ENCODE measurements around the gene CNOT8.

Gene CNOT8

DNA sequence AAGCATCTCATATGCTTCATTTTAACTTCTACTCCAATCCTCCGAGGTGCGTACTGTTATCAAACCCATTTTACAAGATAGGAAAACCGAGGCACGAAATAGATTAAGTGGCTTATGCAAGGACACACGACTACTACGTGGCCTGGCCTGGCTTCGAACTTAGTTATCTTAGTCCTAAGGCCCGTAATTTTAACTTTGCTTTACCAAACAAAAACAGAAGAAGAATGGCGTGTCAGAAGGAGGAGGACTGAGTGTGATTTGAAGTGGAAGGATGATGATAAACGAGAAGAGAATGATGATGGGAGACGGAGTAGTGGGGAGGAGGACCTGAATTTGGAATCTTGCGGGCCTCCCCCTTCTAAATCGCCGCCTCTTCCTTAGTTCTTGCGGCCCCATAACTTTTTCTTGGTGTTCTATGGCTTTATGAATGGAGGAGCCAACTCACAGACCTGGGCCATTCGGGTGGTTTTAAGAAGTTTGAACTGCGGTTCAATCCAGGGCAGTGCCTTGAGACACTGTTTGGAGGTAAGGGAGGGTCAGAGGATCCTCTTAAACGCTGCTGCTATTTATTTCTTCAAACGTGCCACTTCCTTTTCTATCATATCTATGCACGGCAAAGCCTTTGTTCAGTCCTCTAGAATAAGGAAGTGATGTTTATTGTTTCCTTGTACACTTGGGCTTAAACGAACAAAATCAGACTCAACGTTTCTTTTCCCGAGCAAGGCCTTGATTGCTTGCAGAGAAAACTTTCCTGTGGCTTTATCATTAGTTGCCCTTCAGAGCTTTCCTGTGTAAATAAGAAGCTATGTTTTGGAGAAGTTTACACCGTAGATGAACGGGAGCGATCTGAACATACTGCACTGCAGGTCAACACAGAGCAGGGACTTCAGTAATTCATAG, 795 bp downstream of the CNOT8 start:
- in situ Hi-C loops (cut with HindIII; ENCODE audit: low pct_ligation_motif_present, low pct_unique_long_range_greater_than_20kb, low sequenced_read_pairs): no loop called here
- DNase-seq: peak; percentile 11

DNA sequence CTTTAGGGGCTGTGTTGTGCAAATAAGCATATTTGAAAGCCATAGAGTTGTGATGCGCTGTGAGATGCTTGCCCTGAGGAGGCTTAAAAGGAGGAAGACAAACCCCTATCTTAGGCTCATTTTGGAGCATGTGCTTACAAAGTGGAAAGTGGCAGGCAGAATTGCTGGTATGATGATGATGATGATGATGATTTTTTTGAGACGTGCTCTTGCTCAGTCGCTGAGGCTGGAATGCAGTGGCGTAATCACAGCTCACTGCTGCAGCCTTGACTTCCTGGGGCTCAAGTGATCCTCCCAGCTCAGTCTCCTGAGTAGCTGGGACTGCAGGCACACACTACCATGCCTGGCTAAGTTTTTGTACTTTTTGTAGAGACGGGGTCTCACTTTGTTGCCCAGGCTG, 1.7 kb downstream of the CNOT8 start:
- peak; percentile 37 for DNase-seq
- in situ Hi-C loops (cut with HindIII; ENCODE audit: low pct_ligation_motif_present, low pct_unique_long_range_greater_than_20kb, low sequenced_read_pairs): no loop called here

DNA sequence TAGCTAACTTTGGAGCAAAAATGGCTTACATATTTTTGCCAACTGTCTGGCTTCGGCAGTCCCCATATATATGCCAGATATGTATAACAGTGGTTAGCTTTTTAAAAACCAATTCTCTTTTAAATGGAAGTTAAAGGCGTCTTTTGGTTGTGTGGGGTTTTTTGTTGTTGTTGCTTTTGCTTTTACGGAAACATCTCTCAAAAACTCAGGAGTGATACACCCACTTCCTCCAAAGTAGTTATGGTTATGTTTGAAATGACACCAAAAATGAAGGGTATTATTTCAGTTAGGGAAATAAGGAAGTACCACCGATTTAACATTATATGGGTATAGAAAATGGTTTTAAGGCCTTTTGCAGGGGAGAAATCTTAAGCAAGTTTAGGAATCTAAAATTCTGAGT, 2.3 kb downstream of the CNOT8 start:
- in situ Hi-C loops (cut with HindIII; ENCODE audit: low pct_ligation_motif_present, low pct_unique_long_range_greater_than_20kb, low sequenced_read_pairs): no loop called here
- DNase-seq: no peak

DNA sequence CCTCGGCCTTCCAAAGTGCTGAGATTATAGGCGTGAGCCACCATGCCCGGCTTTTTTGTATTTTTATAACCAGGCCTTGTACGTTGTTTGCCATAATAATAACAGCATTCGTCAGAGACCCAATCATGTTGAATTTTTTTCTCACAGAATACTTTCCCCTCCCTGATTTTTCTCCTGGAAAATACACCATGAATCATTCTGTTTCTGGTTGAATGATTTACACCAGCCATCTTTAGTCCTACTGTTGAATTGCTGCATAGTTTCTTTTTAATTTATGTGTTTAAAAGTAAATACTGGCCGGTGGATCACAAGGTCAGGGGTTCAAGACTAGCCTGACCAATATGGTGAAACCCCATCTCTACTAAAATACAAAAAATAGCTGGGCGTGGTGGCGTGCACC, 3.5 kb downstream of the CNOT8 start:
- in situ Hi-C loops (cut with HindIII; ENCODE audit: low pct_ligation_motif_present, low pct_unique_long_range_greater_than_20kb, low sequenced_read_pairs): no loop called here

DNA sequence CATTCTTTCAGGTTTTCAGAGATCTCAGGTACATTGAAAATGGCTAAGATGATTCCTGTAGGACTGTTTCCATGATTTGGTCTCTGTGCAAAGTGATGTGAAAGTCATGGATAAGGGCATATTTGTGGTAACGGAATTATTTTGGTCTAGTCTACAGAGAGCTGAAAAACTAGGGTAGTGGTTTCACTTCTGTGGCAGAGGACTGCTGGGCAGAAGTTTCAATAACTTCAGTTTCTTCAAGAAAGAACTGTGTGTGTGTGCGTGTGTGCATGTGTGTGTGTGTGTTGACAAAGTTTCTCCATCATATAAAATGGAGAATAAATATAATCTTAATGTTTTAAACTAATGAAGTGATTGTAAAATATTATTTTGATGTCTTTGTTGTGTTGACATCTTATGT, 4.3 kb downstream of the CNOT8 start:
- no peak for DNase-seq
- in situ Hi-C loops (cut with HindIII; ENCODE audit: low pct_ligation_motif_present, low pct_unique_long_range_greater_than_20kb, low sequenced_read_pairs): no loop called here

More for the DNA sequence above, 3.5 kb downstream of the CNOT8 start:
- DNase-seq: peak; percentile 44

DNA sequence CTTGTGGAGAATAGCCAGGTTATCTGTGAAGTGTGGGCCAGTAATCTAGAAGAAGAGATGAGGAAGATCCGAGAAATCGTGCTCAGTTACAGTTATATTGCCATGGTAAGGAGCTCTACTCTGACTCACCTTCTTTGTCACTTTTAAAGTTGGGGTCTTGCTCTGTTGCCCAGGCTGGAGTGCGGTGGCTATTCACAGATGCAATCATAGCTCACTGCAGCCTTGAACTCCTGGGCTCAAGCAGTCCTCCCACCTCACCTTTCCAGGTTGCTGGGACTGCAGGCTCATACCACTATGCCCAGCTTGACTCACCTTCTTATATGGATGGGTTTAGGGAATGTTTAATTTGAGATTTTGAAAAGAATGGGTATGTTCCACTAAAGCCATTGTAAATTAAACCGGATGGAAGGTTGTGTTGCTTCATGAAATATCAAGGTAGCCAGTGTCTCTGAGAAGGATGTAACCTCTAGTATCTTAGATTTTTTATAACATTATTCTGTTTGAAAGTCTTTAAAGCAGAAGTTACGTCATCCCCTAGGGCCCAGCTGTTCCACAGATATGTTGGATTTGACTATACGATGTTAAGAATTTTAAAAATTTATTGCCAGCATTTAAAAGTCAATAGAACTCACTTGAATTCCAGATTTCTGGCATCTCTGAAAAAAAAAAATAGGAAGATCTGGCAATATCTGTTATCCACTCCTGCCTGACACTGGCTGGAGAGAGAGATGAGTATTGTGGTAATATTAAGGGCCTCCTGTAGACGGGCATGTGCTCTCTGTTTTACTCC, 5.1 kb downstream of the CNOT8 start:
- in situ Hi-C loops (cut with HindIII; ENCODE audit: low pct_ligation_motif_present, low pct_unique_long_range_greater_than_20kb, low sequenced_read_pairs): no loop called here

DNA sequence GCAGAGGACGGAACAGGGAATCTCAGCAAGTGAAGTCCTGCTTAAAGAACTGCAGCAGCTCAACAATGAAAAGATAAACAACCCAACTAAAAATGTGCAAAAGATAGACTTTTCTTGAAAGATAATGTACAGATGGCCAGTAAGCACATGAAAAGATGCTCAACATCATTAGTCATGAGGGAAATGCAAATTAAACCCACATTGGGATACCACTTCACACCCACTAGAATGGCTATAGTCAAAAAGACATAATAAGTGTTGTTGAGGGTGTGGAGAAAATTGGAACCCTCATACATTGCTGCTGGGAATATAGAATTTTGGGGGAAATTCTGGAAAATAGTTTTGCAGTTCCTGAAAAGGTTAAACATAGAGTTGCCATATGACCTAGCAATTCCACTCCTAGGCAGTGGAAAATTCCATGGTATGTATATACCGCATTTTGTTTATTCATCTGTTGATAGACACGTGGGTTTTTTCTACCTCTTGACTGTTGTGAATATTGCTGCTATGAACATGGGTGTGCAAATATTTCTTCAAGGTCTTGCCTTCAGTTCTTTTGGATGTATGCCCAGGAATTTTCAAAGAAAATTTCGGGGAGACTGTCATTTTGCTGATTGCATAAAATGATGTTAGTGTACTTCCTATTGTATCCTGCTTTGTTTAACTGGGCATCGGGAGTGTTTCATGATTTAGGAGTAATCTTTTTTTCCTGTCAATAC, 7.2 kb downstream of the CNOT8 start:
- in situ Hi-C loops (cut with HindIII; ENCODE audit: low pct_ligation_motif_present, low pct_unique_long_range_greater_than_20kb, low sequenced_read_pairs): no loop called here

More for the DNA sequence above, 5.1 kb downstream of the CNOT8 start:
- DNase-seq: no peak

DNA sequence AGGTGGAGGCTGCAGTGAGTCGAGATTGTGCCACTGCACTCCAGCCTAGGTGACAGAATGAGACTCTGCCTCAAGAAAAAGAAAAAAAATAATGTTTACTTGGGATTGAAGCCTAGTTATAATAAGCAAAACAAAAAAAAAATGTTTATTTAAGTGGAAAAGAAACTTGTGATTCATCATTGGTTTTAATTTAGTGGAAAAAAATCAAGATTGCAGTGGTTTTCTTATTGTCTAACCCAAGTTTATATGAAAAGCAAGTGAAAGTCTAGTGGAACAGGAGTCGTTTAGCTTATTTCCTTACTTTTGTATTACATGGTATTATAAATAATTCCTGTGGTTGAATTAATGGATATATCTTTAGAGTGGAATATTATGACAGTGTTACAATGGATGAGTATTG, 8.4 kb downstream of the CNOT8 start:
- no peak for DNase-seq
- in situ Hi-C loops (cut with HindIII; ENCODE audit: low pct_ligation_motif_present, low pct_unique_long_range_greater_than_20kb, low sequenced_read_pairs): no loop called here

More for the DNA sequence above, 7.2 kb downstream of the CNOT8 start:
- no peak for DNase-seq

DNA sequence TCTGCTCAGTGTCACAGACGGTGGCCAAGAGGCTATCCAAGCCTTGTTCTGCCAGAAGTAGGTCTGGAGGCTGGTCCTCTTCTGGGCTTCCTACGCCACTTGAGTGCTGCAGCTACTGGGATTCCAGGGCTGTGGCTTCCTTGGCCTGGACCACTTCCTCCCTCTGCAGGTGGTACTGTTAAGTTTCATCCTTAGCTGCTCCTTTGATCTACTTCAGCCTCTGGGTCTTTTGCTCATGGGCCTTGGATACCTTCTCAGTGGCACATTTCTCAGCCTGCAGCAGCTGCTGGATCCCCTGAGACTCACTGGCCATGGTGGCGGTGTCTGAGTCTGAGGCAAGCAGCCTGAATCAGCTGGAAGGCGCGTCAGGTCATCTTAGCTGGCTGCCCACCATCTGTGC, 10.3 kb downstream of the CNOT8 start:
- in situ Hi-C loops (cut with HindIII; ENCODE audit: low pct_ligation_motif_present, low pct_unique_long_range_greater_than_20kb, low sequenced_read_pairs): no loop called here
- DNase-seq: no peak

DNA sequence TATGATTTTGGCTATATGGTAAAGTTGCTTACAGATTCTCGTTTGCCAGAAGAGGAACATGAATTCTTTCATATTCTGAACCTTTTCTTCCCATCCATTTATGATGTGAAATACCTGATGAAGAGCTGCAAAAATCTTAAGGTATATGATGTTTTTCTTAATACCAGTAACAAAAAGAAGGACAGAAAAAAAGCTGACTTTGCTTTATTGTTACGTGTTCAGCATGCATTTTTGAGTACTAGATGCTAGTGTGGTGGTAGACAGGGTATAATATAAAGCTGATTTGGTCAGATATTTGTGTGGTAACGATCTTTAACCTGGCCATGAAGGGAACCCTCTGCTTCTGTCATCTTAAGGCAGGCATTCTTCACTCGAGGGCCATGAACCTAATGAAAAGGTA, 13.3 kb downstream of the CNOT8 start:
- in situ Hi-C loops (cut with HindIII; ENCODE audit: low pct_ligation_motif_present, low pct_unique_long_range_greater_than_20kb, low sequenced_read_pairs): no loop called here
- no peak for DNase-seq

DNA sequence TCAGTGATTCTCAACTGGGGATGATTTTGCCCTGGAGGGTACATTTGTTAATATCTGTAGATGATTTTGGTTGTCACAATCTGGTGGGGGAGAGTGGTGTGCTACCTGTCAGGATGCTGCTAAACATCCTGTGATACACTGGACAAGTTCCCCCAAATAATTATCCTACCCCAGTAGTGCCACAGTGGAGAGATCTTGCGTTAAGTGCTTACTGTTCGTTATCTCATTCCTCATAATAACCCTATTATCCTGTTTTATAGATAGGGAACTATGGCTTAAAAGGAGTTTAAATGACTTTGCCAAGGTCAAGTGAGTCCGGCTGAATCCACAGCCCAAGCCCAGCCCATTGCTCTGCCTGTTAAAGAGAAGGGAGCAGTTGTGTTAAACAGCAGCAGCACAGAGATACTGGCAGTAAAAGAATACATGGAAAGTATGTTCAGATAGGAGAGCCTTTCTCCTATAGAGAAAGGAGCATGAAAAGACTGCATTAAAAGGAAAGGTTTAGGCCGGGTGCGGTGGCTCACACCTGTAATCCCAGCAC, 15.4 kb downstream of the CNOT8 start:
- DNase-seq: no peak
- in situ Hi-C loops (cut with HindIII; ENCODE audit: low pct_ligation_motif_present, low pct_unique_long_range_greater_than_20kb, low sequenced_read_pairs): no loop called here

DNA sequence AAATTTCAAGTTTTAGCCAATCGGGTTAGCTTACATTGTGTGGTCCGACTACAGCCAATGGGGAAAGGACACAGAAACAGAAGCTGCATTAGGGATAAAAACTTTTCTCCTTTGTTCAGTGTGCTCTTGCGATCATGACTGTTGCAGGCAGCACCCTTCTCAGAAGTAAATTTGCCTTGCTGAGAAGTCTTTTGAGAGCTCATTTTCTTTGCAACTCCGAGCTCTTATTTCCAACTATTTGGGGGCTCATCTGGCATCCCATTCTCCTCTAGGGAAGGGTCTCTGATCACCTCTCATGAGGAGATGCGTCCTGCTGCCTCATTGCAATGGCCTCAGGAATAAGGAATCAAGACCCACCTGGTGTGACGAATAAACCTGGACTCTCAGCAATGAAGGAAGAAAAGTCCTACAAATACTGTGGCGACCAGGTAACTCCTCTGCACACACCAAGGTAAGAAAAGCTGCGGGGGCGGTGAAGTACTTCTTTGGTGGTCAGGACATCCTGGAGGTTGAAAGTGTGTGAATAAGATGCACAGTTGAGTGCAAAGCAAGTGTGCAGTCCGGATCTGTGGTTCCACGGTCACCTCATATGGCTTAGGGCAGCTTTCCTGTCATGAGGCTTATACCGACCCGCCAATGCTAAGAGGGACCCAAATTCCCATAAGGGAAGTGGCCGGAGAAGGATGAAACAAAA, 20.4 kb downstream of the CNOT8 start:
- in situ Hi-C loops (cut with HindIII; ENCODE audit: low pct_ligation_motif_present, low pct_unique_long_range_greater_than_20kb, low sequenced_read_pairs): no loop called here
- DNase-seq: peak; percentile 2

DNA sequence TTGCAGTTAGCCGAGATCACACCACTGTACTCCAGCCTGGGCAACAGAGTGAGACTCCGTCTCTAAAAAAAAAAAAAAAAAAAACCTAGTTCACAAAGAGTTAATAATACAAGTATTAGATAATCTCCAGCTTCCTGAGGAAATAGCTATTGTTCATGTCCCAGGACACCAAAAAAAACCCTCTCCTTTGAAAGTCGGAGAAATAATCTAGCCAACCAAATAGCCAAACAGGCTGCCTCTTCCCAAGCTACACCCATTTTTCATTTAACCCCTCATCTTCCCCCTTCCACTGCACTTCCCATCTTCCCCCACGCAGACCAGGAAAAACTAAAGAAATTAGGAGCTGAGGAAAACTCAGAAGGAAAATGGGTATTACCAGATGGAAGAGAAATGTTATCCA, 23.6 kb downstream of the CNOT8 start:
- DNase-seq: no peak
- in situ Hi-C loops (cut with HindIII; ENCODE audit: low pct_ligation_motif_present, low pct_unique_long_range_greater_than_20kb, low sequenced_read_pairs): no loop called here

DNA sequence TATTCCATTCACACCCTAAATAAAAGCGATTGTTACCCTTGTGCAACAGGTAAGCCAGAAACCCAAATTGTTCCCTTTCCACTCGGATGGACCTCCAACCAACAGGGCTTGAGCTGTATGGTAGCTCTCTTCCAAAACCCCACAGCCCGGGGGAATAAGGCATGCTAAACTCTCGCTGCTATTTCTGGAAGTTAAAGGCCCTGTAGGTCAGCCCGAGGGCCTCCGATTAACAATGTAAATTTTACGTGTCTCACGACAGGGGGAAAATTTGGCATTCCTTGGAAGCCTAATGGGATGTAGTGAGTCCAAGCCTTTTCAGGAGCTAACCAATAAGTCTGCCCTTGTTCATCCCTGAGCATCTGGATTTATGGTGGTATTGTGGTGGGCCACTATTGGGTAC, 26.0 kb downstream of the CNOT8 start:
- DNase-seq: no peak
- in situ Hi-C loops (cut with HindIII; ENCODE audit: low pct_ligation_motif_present, low pct_unique_long_range_greater_than_20kb, low sequenced_read_pairs): no loop called here

DNA sequence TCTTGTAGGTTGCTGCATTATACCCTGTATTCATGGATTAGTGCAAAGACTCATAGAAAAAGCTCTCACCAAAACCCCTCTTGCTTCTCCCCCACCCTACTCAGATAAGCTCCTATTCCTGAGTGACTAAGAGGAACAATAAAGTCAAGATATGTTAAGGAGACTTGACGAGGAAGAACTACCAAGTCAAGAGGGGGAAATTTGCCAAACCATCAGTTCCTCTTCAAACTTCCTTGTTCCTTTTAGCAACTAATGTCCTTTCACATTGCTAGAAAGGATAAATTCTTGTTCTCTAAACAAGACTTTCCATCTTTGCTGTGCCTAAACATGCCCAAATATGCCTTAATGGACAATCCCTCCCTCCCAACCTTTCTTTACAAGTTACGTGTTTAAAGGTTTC, 27.0 kb downstream of the CNOT8 start:
- no peak for DNase-seq

DNA sequence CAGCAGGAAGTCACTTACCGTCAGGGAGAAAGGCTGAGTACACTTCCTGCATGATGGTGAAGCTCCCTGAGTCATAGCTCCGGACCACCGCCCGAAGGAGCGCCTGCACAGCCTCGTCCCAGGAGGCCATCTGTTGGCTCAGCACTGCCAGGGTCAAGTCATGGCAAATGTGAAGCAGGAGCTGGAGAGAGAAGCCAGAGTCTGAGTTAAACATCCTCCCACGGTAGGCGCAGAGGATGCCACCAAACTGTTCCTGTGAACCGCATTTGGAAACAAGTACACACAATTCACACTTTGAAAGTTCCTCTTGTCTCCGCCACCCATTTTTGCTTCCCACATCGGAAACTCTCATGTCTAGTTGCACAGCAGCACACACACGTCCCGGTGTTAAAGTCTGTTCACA, 33.9 kb downstream of the CNOT8 start:
- no peak for DNase-seq
- in situ Hi-C loops (cut with HindIII; ENCODE audit: low pct_ligation_motif_present, low pct_unique_long_range_greater_than_20kb, low sequenced_read_pairs): no loop called here

More for the DNA sequence above, 27.0 kb downstream of the CNOT8 start:
- in situ Hi-C loops (cut with HindIII; ENCODE audit: low pct_ligation_motif_present, low pct_unique_long_range_greater_than_20kb, low sequenced_read_pairs): no loop called here

DNA sequence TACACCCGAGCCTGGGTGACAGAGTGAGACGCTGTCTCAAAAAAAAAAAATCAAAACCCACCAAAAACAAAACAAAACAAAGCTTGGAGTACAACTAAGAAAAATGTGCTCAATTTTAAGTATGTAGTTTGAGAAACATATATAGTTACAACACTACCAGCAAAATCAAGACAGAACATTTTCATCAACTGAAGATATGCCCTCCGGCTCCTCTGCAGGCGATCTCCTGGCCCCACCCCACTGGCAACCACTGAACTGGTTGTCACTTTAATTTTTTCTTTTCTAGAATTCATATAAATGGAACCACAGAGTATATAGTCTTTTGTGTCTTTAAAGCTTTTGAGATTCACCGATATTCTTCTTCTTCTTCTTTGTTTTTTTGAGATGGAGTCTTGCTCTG, 35.0 kb downstream of the CNOT8 start:
- in situ Hi-C loops (cut with HindIII; ENCODE audit: low pct_ligation_motif_present, low pct_unique_long_range_greater_than_20kb, low sequenced_read_pairs): no loop called here
- DNase-seq: no peak
